Testis (tissue), 2 donors: Measurements from ENCODE around the gene CHERP.

Source experiments
- CTCF ChIP-seq, 3 experiments: fragments of 450-650 bp in 2 of 3; fragments of 200-600 bp in 1 of 3; sonication (generic) in 1 of 3; IDR thresholded peaks; one replicate each; pipeline ENCODE4 v1.5.1; 2016 to 2019; ENCODE audit warnings: antibody characterized with exemption in 3 of 3, mild to moderate bottlenecking in 2 of 3, moderate library complexity in 1 of 3
- POLR2A ChIP-seq: fragments of 450-650 bp; IDR thresholded peaks from one replicate; pipeline ENCODE4 v1.6.1; 2017; ENCODE audit warnings: antibody characterized with exemption, mild to moderate bottlenecking, moderate library complexity

DNA sequence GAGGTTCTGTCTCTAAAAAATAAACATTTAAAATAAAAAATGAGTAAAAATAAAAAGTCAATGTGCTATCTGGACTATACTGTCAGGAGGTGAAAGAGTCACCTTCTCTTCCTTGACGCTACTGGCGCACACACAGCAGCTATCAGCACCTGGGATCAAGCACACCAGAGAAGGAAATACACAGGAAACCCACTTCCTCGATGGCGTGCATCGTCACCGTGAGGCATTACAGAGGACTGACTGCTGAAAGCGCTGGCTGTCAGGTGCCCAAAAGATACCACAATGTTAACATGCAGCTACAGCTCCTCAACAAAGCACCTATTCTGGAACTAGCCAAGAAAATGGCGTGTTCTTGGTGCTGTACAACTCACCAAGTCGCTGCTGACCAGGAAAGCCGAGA lies 23.9 kb upstream of the CHERP start:
- TF ChIP-seq CTCF (IDR thresholded peaks at IDR 0.05) = no peak
- no peak for TF ChIP-seq POLR2A
